ENCODE data around the gene CACNA1D.

Gene CACNA1D

DNA sequence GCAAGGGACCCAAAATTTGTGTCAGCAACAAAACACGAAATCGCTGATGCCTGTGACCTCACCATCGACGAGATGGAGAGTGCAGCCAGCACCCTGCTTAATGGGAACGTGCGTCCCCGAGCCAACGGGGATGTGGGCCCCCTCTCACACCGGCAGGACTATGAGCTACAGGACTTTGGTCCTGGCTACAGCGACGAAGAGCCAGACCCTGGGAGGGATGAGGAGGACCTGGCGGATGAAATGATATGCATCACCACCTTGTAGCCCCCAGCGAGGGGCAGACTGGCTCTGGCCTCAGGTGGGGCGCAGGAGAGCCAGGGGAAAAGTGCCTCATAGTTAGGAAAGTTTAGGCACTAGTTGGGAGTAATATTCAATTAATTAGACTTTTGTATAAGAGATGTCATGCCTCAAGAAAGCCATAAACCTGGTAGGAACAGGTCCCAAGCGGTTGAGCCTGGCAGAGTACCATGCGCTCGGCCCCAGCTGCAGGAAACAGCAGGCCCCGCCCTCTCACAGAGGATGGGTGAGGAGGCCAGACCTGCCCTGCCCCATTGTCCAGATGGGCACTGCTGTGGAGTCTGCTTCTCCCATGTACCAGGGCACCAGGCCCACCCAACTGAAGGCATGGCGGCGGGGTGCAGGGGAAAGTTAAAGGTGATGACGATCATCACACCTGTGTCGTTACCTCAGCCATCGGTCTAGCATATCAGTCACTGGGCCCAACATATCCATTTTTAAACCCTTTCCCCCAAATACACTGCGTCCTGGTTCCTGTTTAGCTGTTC, 316.9 kb downstream of the CACNA1D start:
- no peak for DNase-seq

DNA sequence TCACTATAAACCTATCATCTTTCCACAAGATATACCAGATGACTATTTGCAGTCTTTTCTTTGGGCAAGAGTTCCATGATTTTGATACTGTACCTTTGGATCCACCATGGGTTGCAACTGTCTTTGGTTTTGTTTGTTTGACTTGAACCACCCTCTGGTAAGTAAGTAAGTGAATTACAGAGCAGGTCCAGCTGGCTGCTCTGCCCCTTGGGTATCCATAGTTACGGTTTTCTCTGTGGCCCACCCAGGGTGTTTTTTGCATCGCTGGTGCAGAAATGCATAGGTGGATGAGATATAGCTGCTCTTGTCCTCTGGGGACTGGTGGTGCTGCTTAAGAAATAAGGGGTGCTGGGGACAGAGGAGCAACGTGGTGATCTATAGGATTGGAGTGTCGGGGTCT, 318.0 kb downstream of the CACNA1D start:
- DNase-seq: no peak

DNA sequence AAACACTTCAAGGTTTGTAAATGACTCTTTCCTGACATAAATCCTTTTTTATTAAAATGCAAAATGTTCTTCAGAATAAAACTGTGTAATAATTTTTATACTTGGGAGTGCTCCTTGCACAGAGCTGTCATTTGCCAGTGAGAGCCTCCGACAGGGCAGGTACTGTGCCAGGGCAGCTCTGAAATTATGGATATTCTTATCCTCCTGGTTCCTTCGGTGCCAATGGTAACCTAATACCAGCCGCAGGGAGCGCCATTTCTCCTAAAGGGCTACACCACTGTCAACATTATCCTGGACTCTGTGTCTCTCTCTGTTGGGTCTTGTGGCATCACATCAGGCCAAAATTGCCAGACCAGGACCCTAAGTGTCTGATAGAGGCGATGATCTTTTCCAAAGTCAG, 318.8 kb downstream of the CACNA1D start:
- DNase-seq: no peak

DNA sequence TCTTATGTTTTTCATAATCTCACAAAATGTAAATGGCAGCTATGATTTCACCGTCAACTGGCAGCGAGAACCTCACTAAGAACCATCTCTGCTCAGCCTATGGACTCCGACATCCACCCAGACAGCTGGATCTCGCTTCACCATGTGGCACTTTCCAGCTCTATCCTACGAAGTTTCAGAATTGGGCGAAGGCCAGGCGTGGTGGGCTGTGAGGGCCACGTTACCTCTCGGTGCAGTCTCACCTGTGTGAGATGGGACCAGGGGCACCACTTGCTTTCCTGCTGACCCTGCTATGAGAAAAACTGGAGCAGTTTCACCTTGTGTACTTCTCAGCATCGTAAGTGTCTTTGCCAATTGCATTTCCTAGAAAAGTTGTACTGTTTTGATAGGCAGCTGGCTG, 319.5 kb downstream of the CACNA1D start:
- DNase-seq: no peak

DNA sequence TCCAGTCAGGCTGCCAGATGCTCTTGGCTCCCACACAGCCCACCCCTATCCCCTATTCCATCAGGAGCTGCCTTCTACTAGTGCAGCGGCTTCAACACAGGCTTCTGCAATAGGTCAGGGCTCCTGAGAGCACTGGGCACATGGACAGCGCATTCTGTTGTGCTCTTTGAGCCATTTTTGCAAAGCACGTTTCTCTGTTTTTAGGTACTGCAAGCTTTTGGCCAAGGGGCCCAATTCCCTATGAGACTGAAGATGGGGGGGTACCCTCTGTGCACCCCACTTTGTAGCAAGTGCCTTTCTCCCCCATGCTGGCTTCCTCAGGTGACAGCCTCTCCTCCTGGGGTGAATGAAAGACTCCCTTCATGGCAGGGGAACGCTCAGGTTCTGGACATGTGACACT, 320.7 kb downstream of the CACNA1D start:
- no peak for DNase-seq

DNA sequence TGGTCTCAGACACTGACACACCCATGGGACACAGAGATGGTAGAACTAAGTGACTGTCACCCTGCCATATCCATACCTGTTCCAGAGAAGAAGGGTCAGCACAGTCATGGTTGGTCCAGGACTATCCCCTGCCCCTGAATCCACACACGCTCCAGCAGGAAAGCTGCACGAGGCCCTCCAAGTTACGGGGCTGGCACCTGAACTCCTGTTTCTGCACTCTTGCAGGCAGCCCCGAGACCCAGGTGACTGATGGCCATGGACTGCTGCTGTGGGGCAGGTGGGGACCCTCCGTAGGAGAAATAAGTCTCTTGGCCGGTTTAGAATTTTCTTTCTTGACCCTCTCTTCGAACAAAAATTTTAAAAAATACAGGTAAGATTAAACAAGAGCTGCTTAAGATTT, 321.2 kb downstream of the CACNA1D start:
- DNase-seq: no peak

DNA sequence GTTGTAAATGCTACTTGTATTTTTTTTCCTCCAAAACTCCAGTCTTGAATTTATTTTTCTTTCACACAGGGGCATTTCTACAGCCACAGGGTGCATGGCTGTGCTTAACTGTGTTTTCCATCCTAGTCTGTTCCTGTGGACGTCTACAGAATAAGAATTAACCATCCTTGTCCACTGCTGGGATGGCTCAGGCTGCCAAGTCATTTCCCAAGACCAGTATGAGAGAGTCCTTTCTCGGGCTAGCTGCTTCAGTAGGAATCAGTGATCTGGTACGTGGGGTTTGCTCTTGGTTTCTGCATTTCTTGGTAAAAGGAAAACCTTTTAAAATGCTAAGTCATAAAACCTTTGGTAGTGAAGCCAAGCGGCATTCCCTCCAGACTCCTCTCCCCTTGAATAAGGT, 322.0 kb downstream of the CACNA1D start:
- DNase-seq: no peak

DNA sequence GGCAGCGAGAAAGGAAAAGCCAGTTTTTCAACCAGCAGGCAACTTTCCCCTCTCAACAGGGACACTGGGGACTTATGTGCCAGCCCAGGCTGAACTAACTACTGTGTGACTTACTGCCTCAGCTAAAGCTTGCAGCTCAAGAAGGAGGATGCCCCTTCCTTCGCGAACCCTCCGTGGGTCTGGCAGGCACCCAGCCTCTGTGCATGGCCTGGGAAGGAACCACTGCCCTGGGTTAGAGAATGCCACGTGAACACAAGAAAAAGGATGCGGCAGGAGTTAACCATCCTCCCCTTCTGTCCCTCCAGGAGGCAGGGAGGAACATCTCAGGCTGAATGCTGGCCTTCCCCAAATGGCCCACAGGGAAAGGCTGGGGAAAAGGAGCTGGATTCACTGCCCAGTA, 322.8 kb downstream of the CACNA1D start:
- no peak for DNase-seq

DNA sequence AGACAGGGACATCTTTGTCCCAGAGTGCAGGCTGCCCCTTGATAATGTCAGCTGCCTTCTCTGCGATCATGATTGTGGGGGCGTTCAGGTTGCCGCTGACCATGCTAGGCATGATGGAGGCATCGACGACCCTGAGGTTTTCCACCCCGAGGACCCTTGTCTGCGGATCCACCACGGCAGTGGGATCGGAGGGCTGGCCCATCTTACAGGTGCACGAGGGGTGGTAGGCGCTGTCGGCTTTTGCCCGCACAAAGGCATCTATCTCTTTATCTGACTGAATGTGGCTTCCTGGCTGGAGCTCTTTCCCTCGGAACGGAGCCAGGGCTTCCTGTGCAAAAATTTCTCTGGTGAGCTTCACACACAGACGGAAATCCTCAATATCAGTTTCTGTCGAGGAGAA, 323.4 kb downstream of the CACNA1D start:
- no peak for DNase-seq

DNA sequence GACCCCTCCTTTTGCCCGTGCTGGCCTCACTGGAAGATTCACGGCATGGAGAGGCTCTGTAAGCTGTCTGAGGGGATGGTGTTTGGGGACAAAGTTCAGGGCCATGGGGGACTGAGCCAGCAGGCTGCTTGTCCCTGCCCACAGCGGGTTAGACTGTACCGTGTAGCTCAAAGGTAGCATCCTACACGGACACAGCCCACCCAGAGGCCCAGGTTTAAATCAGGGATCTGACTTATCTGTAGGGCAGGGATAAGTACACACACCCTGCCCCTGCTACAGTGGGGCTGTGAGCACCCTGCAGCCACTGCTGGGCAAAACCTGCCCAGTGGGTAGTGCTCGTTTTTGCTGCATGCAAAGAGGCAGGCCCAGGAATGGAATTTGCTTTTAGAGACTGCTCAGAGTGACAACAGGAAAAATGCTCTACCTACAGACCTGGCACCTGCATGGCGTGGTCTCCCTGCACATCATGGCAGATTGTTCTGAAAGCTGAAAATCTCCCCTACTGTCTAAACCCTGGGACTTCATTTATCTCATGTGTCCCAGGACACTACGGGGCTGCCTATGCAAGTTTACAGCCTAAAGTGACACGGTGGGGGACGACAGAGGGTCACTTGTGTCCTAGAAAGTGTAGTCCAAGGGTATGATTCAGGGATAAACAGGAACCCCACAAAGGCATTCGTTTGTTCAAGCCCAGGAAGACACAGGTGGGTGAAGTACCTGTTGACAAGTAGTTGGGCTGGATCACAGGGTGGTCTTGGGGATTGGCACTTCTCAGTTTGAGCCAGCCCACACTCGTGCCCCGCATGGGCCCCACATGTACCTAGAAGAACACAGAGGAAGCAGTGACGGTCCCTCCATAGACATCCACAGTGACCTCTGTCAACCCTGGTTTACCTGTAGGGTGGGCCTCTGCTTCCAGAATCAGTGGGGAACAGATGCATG, 324.1 kb downstream of the CACNA1D start:
- no peak for DNase-seq

DNA sequence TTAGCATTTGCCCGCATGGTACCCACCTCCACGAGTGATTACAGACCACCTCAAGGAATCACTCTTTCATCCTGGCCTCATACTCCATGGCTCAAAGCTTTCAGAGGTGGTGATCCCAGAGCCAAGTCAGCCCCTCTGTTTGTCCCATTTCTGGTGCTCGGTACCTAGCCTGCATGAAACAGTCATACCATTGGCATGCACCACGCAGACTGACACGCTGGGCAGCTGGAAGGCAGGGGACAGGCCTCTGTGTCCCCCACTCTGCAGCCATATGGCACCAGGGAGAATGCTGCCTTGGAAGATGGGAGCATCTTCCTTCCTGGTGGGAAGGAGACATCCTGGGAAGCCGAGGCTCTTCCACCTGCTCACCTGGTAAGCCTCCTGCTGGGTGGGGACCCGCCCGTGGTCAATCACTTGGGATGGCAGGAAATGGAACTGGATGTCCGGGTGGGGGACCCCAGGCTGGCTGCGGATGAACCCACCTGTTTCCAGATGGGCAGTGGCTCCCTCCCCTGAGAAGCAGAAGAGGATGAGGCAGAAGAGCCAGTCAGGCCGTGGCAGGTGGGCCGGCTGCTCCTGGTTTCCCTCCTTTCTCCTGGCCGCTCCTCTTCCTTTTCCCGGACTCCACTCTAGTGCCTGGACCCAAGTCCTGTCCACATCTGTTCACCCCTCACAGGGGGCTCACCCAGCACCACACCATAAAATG, 324.9 kb downstream of the CACNA1D start:
- DNase-seq: no peak

DNA sequence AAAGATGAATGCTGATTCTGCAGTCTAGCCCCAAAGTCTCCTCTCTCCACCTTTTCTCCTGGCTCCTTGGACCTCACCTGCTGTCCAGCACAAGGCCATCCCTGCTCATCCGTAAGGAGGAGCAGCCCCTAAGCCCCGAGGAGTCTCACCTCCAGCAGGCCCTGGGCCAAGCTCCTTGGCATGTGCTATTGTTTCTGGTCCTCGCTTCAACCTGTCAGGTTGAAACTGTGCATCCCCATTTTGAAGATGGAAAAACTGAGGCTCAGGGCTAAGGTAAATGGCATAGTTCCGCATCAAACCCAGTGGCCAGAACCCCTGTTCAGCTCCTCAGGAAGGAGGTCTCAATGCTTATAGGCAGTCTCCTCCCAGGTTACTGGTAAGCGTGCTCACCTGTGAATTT, 325.7 kb downstream of the CACNA1D start:
- DNase-seq: no peak

DNA sequence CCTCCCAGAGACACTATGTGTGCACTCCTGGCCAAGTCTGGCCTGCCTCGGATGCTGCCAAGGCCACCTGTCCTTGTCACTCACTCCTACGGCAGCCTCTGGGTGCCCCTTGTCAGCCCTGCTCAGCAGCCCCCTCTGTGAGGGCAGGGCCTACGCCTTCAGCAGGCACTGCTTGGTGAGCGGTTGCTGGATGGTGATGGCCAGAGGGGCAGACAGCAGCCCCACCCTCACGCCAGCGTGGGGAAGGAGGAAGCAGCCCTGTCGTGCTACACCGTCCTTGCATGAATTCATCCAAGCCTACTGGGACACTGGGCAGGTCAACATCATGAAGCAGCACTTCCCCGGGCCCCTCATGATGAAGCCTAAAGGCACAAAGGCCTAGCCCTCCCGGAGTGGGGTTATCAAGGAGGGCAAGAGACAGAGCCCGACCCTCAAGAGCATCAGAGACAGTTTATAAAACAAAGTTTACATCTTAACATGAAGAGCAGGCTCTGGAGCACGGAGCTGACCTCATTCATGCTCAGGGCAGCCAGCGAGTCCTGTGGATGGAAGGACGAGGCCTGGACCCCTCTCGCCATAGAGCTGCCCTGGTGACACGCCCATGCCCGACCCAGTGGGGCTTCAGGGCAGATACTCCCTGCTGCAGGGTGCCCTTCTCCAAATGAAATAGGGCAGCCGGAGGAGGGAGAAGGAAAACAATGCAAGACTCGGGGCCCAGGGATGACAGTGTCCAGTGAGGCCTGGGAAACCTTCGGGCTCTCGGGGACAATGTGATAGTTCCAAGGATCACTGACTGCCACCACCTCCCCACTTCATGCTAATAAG, 326.6 kb downstream of the CACNA1D start:
- no peak for DNase-seq

DNA sequence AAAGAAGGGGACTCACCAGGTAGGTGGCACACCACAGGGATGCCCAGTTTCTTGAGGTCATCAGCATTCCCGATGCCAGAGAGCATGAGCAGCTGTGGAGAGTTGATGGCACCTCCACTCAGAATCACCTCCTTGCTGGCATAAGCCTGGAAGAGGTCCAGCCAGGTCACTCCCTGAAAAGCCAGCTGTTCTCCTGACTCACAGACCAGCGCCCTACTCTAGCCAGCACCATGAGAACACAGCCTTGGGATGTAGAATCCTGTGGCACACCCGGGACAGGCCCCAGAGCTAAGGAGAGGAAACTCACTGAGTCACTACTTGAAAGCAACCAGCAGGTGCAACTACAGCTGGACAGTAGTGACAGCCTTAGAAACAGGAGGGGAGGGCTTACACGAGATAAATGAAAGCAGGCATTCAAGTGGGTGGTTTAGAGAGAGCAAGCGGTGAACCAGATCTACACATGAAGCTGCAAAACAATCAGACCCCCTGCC, 327.3 kb downstream of the CACNA1D start:
- DNase-seq: no peak

DNA sequence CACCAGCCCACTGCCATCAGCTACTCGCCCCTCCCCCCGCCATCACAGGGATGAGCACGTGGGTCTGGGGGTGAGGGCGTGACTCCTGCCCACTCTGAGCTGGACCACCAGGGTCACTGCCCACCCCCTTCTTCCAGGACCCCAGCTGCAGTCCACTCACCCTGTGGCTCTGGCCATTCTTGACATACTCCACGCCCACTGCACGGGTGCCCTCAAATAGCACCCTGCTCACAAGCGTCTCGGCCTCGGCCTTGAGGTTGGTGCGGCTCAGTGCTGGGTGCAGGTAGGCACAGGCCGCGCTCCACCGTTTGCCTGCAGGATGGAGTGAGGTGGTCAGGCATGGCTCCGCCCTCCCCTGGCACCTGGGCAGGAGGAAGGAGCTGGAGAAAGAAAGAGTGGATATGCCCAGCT, 327.9 kb downstream of the CACNA1D start:
- DNase-seq: no peak

DNA sequence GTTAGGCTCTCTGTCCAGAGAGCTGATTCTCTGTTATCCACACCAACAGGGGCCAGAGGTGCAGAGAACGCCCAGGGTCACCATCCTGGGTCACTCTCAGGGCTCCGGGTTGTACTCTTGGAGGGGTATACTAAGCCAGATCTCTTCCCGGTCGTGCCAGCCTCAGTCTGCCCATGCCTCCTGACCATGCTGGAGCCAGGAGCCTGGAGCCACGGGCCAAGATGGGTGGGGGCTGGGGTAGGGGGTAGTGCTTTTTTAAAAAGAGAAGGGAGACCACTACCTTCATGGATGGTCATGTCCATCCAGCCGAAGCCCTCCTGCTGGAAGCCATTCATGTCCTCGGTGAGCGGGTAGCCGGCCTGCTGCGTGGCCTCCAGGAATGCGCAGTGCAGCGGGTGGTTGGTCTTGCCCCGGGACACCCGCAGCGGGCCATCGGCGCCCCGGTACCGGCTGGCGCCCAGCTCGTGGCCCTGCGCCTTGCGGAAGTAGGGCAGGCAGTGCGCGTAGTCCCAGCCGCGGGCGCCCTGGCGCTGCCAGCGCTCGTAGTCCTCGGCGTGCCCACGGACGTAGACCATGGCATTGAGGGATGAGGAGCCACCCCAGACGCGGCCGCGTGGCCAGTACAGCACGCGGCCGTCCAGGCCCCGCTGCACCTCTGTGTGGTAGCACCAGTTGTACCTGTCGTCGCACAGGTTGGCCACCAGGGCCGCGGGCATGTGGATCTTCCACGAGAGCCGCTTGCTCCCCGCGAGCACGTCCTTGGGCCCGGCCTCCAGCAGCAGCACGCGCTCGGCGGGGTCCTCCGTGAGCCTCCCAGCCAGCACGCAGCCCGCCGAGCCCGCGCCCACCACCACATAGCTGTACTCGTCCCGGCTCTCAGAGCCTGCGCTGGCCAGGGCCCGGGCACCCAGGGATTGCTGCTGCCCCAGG, 328.9 kb downstream of the CACNA1D start:
- DNase-seq: no peak

DNA sequence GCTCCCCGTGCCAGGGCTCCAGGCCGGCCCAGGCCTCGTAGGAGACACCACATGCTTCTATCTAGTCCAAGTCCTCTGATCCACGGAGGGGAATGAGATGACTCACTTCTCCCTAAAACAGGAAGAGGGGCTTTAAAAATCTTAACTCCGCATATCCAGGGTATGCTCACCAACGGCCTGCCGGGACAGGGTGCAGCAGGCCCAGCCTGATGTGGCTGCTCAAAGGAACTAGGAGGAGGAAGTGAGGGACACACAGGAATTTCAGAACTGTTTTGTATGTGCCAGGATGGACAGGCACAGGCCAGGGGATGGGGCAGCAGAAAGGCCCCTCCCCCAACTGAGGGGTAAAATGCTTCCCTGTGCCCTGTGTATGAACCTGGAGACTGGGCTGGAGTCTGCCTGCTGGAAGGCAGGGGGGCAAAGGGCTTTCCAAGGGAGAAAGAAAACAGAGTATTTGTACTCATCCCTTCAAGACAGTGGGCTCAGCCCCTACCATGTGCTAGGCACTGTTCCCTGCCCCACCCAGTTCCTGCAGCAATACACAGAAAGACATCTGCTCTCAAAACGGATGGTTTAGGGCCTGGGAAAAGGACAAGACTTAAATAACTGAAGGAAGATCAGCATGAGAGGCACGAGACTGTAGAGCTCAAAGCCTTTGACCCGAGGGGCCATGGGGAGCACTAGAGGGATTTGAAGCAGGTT, 329.7 kb downstream of the CACNA1D start:
- peak; percentile 2 for DNase-seq

DNA sequence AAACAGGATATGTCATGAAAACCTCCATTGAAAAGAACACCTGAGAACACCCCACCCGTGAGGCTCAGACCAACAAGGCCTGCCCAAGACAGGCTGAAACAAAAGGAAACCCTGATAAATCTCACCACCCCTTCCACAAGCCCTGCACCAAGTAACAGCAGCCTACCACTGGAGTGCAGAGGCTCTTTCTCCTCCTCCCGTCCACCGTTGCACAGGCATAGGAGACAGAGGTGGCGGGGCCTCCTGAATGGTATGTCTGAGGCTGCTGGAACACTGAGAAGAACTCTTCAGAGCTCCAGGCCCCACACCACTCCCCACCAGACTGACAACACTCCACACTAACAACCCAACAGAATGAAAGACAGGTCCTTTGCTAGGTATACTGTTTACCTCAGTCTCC, 330.4 kb downstream of the CACNA1D start:
- no peak for DNase-seq

DNA sequence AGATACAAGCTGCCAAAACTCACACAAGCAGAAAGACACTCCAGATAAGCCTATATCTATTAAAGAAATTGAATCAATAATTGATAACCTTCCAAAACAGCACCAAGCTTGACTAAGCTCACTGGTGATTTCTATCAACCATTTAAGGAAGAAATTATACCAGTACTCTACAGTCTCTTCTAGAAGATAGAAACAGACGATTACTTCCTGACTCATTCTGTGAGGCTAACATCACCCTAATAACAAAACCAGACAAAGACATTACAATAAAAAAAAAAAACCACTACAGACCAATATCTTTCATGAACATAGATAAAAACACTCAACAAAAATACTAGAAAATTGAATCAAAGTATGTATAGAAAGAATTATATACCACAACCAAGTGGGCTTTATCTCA, 331.6 kb downstream of the CACNA1D start:
- DNase-seq: no peak

DNA sequence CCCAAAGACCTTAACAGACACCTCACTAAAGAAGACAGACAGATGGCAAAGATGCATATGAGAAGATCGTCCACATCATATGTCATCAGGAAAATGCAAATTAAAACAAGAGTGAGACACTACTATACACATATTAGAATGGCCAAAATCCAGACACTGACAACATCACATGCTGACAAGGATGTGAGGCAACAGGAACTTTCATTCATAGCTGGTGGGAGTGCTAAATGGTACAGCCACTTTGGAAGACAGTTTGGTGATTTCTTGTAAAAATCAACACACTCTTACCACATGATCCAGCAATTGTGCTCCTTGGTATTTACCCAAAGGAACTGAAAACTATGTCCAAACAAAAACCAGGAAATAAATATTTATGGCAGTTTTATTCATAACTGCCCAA, 334.2 kb downstream of the CACNA1D start:
- no peak for DNase-seq

All from fibroblast of skin of scalp (primary cell).